T47D (cell line): ENCODE data around the gene OR10C1.
"Not testable (repeated sequence)": the region's sequence is repeated elsewhere in the genome, so short reads cannot be mapped to it uniquely, and the experiment has no call there.

ENCODE experiments used
- DNase-seq, 2 experiments: peaks; one replicate each; pipeline versions ENCODE4 v3.0.0 to v3.0.0-alpha.2; 2011 to 2012; ENCODE audit warnings: low read depth in 1 of 2, low spot score in 1 of 2
- JUND ChIP-seq: IDR thresholded peaks from 2 replicates; pipeline ENCODE4 v1.6.1; 2012; ENCODE audit warnings: low read depth
- in situ Hi-C: cut with HindIII; loops from 2 replicates; pipeline ENCODE4 v1.10.0; 2016; ENCODE audit warnings: low sequenced_read_pairs, low pct_unique_long_range_greater_than_20kb

The OR10C1 gene

GRCh38 chr6:29439006-29439405 is at the start of gene OR10C1:
Gene OR10C1, plus strand, starts transcription at chr6:29439306. Its CDS starts 710 bp downstream, at chr6:29440016.
- DNase-seq = no peak
- in situ Hi-C loops = no loop called here

GRCh38 chr6:29395331-29395730 is 43.8 kb upstream of the OR10C1 start, which contains the start of gene OR12D2:
Gene OR12D2, plus strand, starts transcription at chr6:29395631. Its CDS starts 1,069 bp downstream, at chr6:29396700.
- no peak for DNase-seq
- TF ChIP-seq JUND = no peak
- in situ Hi-C loops = no loop called here

More at GRCh38 chr6:29439006-29439405, at the start of gene OR10C1:
- TF ChIP-seq JUND = no peak

GRCh38 chr6:29399525-29399924 is 39.6 kb upstream of the OR10C1 start:
- no peak for TF ChIP-seq JUND
- DNase-seq = no peak
- in situ Hi-C loops = no loop called here

- no peak for TF ChIP-seq JUND
- DNase-seq = no peak
- in situ Hi-C loops = no loop called here
These were observed 35.3 kb upstream of the OR10C1 start for GRCh38 chr6:29403801-29404200.

- TF ChIP-seq JUND = no peak
- in situ Hi-C loops = no loop called here
- DNase-seq = peak in 1 of 2 experiments; percentile 31
These were observed 24.5 kb upstream of the OR10C1 start, which contains the start of gene OR12D1 for GRCh38 chr6:29414588-29414987. Gene OR12D1, plus strand, starts transcription at chr6:29414928.

- no peak for TF ChIP-seq JUND
- no peak for DNase-seq
- in situ Hi-C loops = no loop called here
These were observed 19.6 kb upstream of the OR10C1 start for GRCh38 chr6:29419516-29419915.

GRCh38 chr6:29424168-29424567 is 14.9 kb upstream of the OR10C1 start:
- TF ChIP-seq JUND = no peak
- no peak for DNase-seq
- in situ Hi-C loops = no loop called here

- no peak for TF ChIP-seq JUND
- in situ Hi-C loops = no loop called here
- DNase-seq = no peak
These were observed 14.5 kb upstream of the OR10C1 start for GRCh38 chr6:29424575-29424974.

GRCh38 chr6:29425075-29425474 is 14.0 kb upstream of the OR10C1 start:
- in situ Hi-C loops = no loop called here
- no peak for DNase-seq
- TF ChIP-seq JUND = no peak

- DNase-seq = peak in 1 of 2 experiments; percentile 12
- TF ChIP-seq JUND = no peak
These were observed 12.5 kb upstream of the OR10C1 start for GRCh38 chr6:29426654-29427053.

GRCh38 chr6:29436730-29437129 is 2.4 kb upstream of the OR10C1 start:
- peak in 1 of 2 experiments; percentile 46 for DNase-seq
- in situ Hi-C loops = not testable (repeated sequence)

More at GRCh38 chr6:29426654-29427053, 12.5 kb upstream of the OR10C1 start:
- in situ Hi-C loops = no loop called here

GRCh38 chr6:29442719-29443118 is 3.6 kb downstream of the OR10C1 start:
- no peak for TF ChIP-seq JUND
- no peak for DNase-seq
- in situ Hi-C loops = no loop called here

- in situ Hi-C loops, DNase-seq: not testable (repeated sequence)
These were observed 4.9 kb downstream of the OR10C1 start for GRCh38 chr6:29444031-29444430.

- TF ChIP-seq JUND = no peak
- in situ Hi-C loops = no loop called here
- peak in 1 of 2 experiments; percentile 7 for DNase-seq
These were observed 8.6 kb downstream of the OR10C1 start for GRCh38 chr6:29447670-29448069.
